Right renal pelvis (tissue), 4 donors: ENCODE data around the gene SDR42E1. TPM values are rescaled to one million over a fixed set of nuclear protein-coding genes. Genes with fewer than 3 reads are reported as not detected.

Experiments
- DNase-seq, 4 donors: peaks; one replicate each; pipeline ENCODE4 v3.0.0-alpha.2; 2013; ENCODE audit warnings: low read depth in 4 of 4, low spot score in 3 of 4, missing footprints in 1 of 4
- polyA plus RNA-seq, 4 donors: library from polyadenylated mRNA; unstranded; fragments of 120-200 nt; gene quantifications; one replicate each; pipeline ENCODE4 v1.2.1, GENCODE V29; 2013; ENCODE audit not compliant: insufficient read length in 4 of 4

The SDR42E1 gene
- polyA plus RNA-seq, 4 donors, result 11.2 to 15.0 (median 12.7) TPM

DNA sequence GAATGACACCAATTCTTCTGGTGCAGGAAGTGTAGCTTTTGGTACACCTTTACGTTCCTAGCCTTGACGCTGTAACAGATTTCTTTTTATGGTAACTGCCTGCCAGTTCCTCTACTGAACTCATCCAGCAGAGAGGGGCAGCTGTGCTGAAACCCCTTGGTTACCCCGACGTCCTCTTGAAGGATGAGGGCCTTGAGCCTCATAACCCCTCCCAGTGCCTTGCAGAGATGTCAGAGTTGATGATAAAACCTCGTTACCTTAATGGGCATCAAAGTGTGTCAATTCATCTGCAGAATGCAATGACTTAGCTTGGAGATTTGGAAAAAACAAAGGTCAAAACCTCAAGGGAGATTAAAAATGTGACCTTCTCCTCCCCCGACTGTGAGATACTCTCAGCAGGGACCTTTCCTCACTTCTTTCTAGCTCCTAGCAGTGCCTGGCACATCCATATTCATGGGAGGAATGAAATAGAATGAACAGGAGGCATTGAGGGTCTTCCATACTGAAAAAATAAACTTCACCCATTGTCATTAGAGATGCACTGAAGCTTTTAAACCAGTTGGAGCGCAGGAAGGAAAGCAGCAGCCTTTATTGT is 69.2 kb downstream of the SDR42E1 start:
- no peak for DNase-seq

DNA sequence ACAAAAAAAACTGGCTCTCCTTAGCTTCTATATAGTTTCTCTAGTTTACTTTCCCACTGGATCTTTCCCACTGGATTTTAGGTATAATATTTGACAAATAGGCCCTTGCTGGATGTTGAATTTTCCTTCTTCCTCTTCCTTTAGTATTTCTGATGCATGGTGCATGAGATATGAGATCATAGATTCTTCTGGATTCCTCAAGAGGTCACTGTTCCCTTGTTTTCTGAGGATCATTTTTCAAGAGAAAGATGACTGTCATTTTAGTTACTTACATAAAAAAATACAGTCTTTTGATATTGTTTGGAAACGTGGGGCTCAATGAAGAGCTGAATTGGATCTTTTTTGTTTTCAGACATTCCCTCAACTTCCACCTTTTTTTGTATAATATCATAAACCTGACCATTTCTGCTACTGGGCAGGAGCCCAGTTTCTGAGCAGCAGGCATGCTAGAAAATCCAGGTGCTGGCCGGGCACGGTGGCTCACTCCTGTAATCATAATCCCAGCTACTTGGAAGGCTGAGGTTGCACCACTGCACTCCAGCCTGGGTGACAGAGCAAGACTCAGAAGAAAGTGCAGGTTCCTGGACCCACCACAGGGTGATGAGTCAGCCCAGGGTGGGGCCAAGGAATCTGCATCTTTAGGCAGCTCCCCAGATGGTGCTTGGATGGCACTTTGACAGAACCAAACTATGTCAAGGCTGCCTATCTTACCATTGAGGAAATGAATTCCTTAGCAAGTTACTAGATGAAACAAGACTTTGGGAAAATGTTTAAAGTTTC is 70.3 kb downstream of the SDR42E1 start:
- DNase-seq, result peak; percentile 5 to 38 (median 21)

- DNase-seq, result no peak
Observed at GRCh38 chr16:81939164-81940056, 71.9 kb downstream of the SDR42E1 start.

Other genes starting within 250 kb of the SDR42E1 start
- gene PLCG2, start 232.2 kb downstream of the SDR42E1 start, polyA plus RNA-seq, result 10 to 100 TPM; 33.3 to 48.8 (median 43.5) TPM
- 10 to 100 TPM; 12.1 to 19.1 (median 15.5) TPM for gene HSD17B2, start 23.8 kb upstream of the SDR42E1 start, polyA plus RNA-seq
- gene MPHOSPH6, start 158.8 kb upstream of the SDR42E1 start, polyA plus RNA-seq, result 10 to 100 TPM; 40.7 to 51.6 (median 45.4) TPM